HCT116 (cell line): ENCODE measurements around the gene DNAH7. TPM values are rescaled to one million over a fixed set of nuclear protein-coding genes. Genes with fewer than 3 reads are reported as not detected.

Experiments
- ATAC-seq: fragments of 200-7000 bp; cut with Tn5 transposase; 2 replicates; pipeline ENCODE4 v1.9.1; 2020; ENCODE audit warnings: mild to moderate bottlenecking, moderate library complexity
- BruUV-seq: library from RNA; stranded (reverse); fragments of 400-500 nt; replicated peaks from 2 replicates; lab custom pipeline; 2021; lab: Mats Ljungman, UMichigan
- CTCF ChIA-PET: fragments of 300-600 bp; sonication (Branson Sonifier 250); formaldehyde crosslinking; loops from one replicate; lab custom pipeline; 2021; ENCODE audit warnings: antibody characterized with exemption; lab: Charles Lee
- POLR2A ChIA-PET: fragments of 300-600, 350-600 bp; sonication (Branson Sonifier 250); formaldehyde crosslinking; loops from one replicate; lab custom pipeline; 2021; ENCODE audit warnings: antibody characterized with exemption; lab: Charles Lee
- RAD21 ChIA-PET, 2 experiments: fragments of 300-600 bp; sonication (Branson Sonifier 250); formaldehyde crosslinking; loops; one replicate each; lab custom pipeline; 2023; ENCODE audit warnings: low total read pairs in 2 of 2; ENCODE audit not compliant: uncharacterized antibody in 2 of 2, unreplicated experiment in 2 of 2, low non-redundant PET in 1 of 2; lab: Charles Lee
- DNase-seq: peaks from one replicate; pipeline ENCODE4 v3.0.0-alpha.2; 2010; ENCODE audit warnings: low read depth, low spot score
- H2AFZ ChIP-seq: fragments of 200-600 bp; shearing (Covaris generic), sonication (generic); 2 replicates; pipeline ENCODE4 v1.6.1; 2017; ENCODE audit warnings: low read depth, mixed run types, mixed read lengths, antibody characterized with exemption, low read length; ENCODE audit not compliant: poor library complexity, severe bottlenecking
- H3K27ac ChIP-seq: 2 replicates; pipeline ENCODE4 v1.5.1; 2012; ENCODE audit warnings: low read depth, low read length
- H3K27me3 ChIP-seq: fragments of 200-600 bp; sonication (generic); 2 replicates; pipeline ENCODE4 v1.6.1; 2016; ENCODE audit warnings: mixed run types, low read length, mixed read lengths; ENCODE audit not compliant: insufficient read depth
- H3K36me3 ChIP-seq, 2 experiments: fragments of 200-500 bp in 1 of 2; fragments of 200-600 bp in 1 of 2; sonication (Bioruptor generic) in 1 of 2; sonication (generic) in 1 of 2; 2 replicates each; pipeline versions ENCODE4 v1.5.1 to v1.6.1; 2014 to 2016; ENCODE audit warnings: low read length in 2 of 2, inconsistent platforms in 1 of 2, mixed read lengths in 1 of 2, mixed run types in 1 of 2; ENCODE audit not compliant: insufficient read depth in 2 of 2, control insufficient read depth in 1 of 2
- H3K4me1 ChIP-seq, 2 experiments: fragments of 200-600 bp in 1 of 2; sonication (generic) in 1 of 2; 2 replicates each; pipeline versions ENCODE4 v1.5.1 to v1.6.1; 2012 to 2017; ENCODE audit warnings: low read length in 2 of 2, inconsistent platforms in 1 of 2, mild to moderate bottlenecking in 1 of 2, mixed read lengths in 1 of 2, mixed run types in 1 of 2, moderate library complexity in 1 of 2; ENCODE audit not compliant: insufficient read depth in 2 of 2, control insufficient read depth in 1 of 2
- H3K4me2 ChIP-seq: fragments of 200-600 bp; sonication (generic); 2 replicates; pipeline ENCODE4 v1.6.1; 2017; ENCODE audit warnings: mixed run types, low read length, mixed read lengths
- H3K4me3 ChIP-seq, 2 experiments: fragments of 200-600 bp in 1 of 2; sonication (generic) in 1 of 2; replicated peaks in 1 of 2; 2 replicates each; pipeline ENCODE4 v1.5.1; 2011 to 2016; ENCODE audit warnings: low read length in 2 of 2, control low read depth in 1 of 2, low read depth in 1 of 2, mild to moderate bottlenecking in 1 of 2, mixed read lengths in 1 of 2, mixed run types in 1 of 2
- H3K79me2 ChIP-seq: fragments of 200-600 bp; sonication (generic); 2 replicates; pipeline ENCODE4 v1.6.1; 2017; ENCODE audit warnings: mild to moderate bottlenecking, mixed run types, low read length, moderate library complexity, mixed read lengths; ENCODE audit not compliant: insufficient read depth
- H3K9ac ChIP-seq: fragments of 200-600 bp; sonication (generic); 2 replicates; pipeline ENCODE4 v1.6.1; 2016; ENCODE audit warnings: low read length, mixed read lengths
- H3K9me2 ChIP-seq: fragments of 200-600 bp; sonication (generic), shearing (Covaris generic); 2 replicates; pipeline ENCODE4 v1.6.1; 2017; ENCODE audit warnings: mixed run types, mild to moderate bottlenecking, moderate library complexity; ENCODE audit not compliant: insufficient read depth
- H3K9me3 ChIP-seq, 2 experiments: fragments of 200-500 bp in 1 of 2; fragments of 200-600 bp in 1 of 2; sonication (Bioruptor generic) in 1 of 2; sonication (generic) in 1 of 2; 2 replicates each; pipeline ENCODE4 v1.6.1; 2014 to 2017; ENCODE audit warnings: low read length in 2 of 2, mixed read lengths in 2 of 2, inconsistent platforms in 1 of 2, low read depth in 1 of 2, mild to moderate bottlenecking in 1 of 2, mixed run types in 1 of 2, moderate library complexity in 1 of 2; ENCODE audit not compliant: control insufficient read depth in 1 of 2, insufficient read depth in 1 of 2
- H4K20me1 ChIP-seq: fragments of 200-600 bp; sonication (generic), shearing (Covaris generic); 2 replicates; pipeline ENCODE4 v1.6.1; 2017; ENCODE audit warnings: mixed run types, mild to moderate bottlenecking, moderate library complexity; ENCODE audit not compliant: insufficient read depth
- CBX3 ChIP-seq: IDR thresholded peaks from 2 replicates; pipeline ENCODE4 v1.6.1; 2012; ENCODE audit warnings: low read depth
- CEBPB ChIP-seq: IDR thresholded peaks from 2 replicates; pipeline ENCODE4 v1.6.1; 2012; ENCODE audit warnings: low read depth
- EGR1 ChIP-seq: IDR thresholded peaks from 2 replicates; pipeline ENCODE4 v1.6.1; 2012; ENCODE audit warnings: low read depth
- EZH2 ChIP-seq: fragments of 200-600 bp; sonication (generic); IDR thresholded peaks from 2 replicates; pipeline ENCODE4 v1.6.1; 2017; ENCODE audit warnings: antibody characterized with exemption, mixed run types
- POLR2A ChIP-seq: IDR thresholded peaks from 2 replicates; pipeline ENCODE4 v1.7.0; 2011; ENCODE audit warnings: borderline replicate concordance; ENCODE audit not compliant: insufficient read depth, insufficient read length; ENCODE audit errors: extremely low read depth
- RAD21 ChIP-seq: IDR thresholded peaks from 2 replicates; pipeline ENCODE4 v1.6.1; 2012; ENCODE audit warnings: low read depth, mild to moderate bottlenecking
- SRF ChIP-seq: IDR thresholded peaks from 2 replicates; pipeline ENCODE4 v1.6.1; 2012; ENCODE audit warnings: low read depth
- YY1 ChIP-seq: IDR thresholded peaks from 2 replicates; pipeline ENCODE4 v1.6.1; 2011; ENCODE audit warnings: low read length, low read depth, moderate library complexity, mild to moderate bottlenecking; ENCODE audit not compliant: insufficient replicate concordance; ENCODE audit errors: extremely low read depth
- ZFX ChIP-seq: fragments of 450-650 bp; IDR thresholded peaks from 2 replicates; pipeline ENCODE4 v1.6.1; 2017
- ZNF274 ChIP-seq: fragments of 200-500 bp; sonication (Bioruptor generic); IDR thresholded peaks from 2 replicates; pipeline ENCODE4 v1.6.1; 2014; ENCODE audit warnings: mild to moderate bottlenecking, low read depth, low read length, inconsistent platforms
- intact Hi-C: fragments of 100-400 bp; cut with micrococcal nuclease; formaldehyde crosslinking; loops from 2 replicates; pipeline ENCODE4 v1.10.0; 2022
- total RNA-seq: library from RNA; stranded (reverse); gene quantifications from one replicate; pipeline ENCODE4 v1.2.1, GENCODE V29; 2021; ENCODE audit not compliant: unreplicated experiment
- TF ChIP-seq, protein P1 (sequence below): IDR thresholded peaks from 2 replicates; pipeline ENCODE4 v1.6.1; 2011; ENCODE audit warnings: mild to moderate bottlenecking, low read length, moderate library complexity; ENCODE audit not compliant: insufficient replicate concordance; ENCODE audit errors: extremely low read depth
- TF ChIP-seq, protein P2 (sequence below), 3 experiments: fragments of 200-600 bp in 1 of 3; sonication (generic) in 1 of 3; IDR thresholded peaks in 2 of 3; conservative IDR thresholded peaks in 1 of 3; 2 replicates each; pipeline ENCODE4 v1.5.1; 2012 to 2017; ENCODE audit warnings: low read depth in 2 of 3, low read length in 2 of 3, antibody characterized with exemption in 1 of 3, borderline replicate concordance in 1 of 3, control low read depth in 1 of 3, mild to moderate bottlenecking in 1 of 3, mixed read lengths in 1 of 3, mixed run types in 1 of 3, moderate library complexity in 1 of 3; ENCODE audit not compliant: insufficient read depth in 1 of 3
- TF ChIP-seq, protein P3 (sequence below): IDR thresholded peaks from 2 replicates; pipeline ENCODE4 v1.6.1; 2012
- TF ChIP-seq, protein P4 (sequence below): IDR thresholded peaks from 2 replicates; pipeline ENCODE4 v1.6.1; 2012; ENCODE audit warnings: low read depth

DNAH7 gene
- total RNA-seq, 1 experiment from 2014 or later: not detected

DNA sequence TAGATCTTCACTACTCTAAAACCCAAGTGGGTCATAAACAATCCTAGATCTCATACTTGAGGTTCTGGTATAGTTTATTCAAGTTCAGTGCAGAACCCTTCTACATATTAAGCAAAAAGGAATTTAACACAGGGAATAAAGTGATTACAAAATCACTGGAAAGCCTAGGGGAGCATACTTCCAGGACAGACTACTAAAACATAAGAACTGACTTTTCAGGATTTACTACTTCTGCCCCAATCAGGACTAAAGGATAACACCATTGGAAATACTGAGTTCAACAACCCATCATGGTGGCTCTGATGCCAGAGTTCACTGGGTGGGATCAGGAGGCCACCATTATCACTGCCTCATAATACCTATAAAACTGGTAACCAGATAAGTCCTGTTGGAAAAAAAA lies 123.6 kb downstream of the DNAH7 start:
- DNase-seq: no peak
- BruUV-seq: no TSS peak

More for the DNA sequence above, 123.6 kb downstream of the DNAH7 start:
- ATAC-seq: no peak
- ChIA-PET RAD21 (no interaction called here), POLR2A (no interaction called here), CTCF (no interaction called here)
- H3K4me1 ChIP-seq: no peaks in the 10 kb centered on the region
- no peaks in the 10 kb centered on the region for H3K27me3 ChIP-seq
- H3K9me3 ChIP-seq: no peaks in the 10 kb centered on the region
- H2AFZ ChIP-seq: no peak overlapping the region
- no peaks in the 10 kb centered on the region for H3K79me2 ChIP-seq
- H3K27ac ChIP-seq: no peak overlapping the region
- H4K20me1 ChIP-seq: no peaks in the 10 kb centered on the region
- H3K4me2 ChIP-seq: no peak overlapping the region
- H3K36me3 ChIP-seq: no peaks in the 10 kb centered on the region
- intact Hi-C loops: no loop called here
- no peak overlapping the region for H3K4me3 ChIP-seq
- TF ChIP-seq, protein P1, sequence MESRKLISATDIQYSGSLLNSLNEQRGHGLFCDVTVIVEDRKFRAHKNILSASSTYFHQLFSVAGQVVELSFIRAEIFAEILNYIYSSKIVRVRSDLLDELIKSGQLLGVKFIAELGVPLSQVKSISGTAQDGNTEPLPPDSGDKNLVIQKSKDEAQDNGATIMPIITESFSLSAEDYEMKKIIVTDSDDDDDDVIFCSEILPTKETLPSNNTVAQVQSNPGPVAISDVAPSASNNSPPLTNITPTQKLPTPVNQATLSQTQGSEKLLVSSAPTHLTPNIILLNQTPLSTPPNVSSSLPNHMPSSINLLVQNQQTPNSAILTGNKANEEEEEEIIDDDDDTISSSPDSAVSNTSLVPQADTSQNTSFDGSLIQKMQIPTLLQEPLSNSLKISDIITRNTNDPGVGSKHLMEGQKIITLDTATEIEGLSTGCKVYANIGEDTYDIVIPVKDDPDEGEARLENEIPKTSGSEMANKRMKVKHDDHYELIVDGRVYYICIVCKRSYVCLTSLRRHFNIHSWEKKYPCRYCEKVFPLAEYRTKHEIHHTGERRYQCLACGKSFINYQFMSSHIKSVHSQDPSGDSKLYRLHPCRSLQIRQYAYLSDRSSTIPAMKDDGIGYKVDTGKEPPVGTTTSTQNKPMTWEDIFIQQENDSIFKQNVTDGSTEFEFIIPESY: no peak
- TF ChIP-seq ZNF274 (no peak), CBX3 (no peak), CEBPB (no peak), RAD21 (no peak), EZH2 (no peak), ZFX (no peak), YY1 (no peak), POLR2A (no peak), SRF (no peak), EGR1 (no peak)
- TF ChIP-seq, protein P2, sequence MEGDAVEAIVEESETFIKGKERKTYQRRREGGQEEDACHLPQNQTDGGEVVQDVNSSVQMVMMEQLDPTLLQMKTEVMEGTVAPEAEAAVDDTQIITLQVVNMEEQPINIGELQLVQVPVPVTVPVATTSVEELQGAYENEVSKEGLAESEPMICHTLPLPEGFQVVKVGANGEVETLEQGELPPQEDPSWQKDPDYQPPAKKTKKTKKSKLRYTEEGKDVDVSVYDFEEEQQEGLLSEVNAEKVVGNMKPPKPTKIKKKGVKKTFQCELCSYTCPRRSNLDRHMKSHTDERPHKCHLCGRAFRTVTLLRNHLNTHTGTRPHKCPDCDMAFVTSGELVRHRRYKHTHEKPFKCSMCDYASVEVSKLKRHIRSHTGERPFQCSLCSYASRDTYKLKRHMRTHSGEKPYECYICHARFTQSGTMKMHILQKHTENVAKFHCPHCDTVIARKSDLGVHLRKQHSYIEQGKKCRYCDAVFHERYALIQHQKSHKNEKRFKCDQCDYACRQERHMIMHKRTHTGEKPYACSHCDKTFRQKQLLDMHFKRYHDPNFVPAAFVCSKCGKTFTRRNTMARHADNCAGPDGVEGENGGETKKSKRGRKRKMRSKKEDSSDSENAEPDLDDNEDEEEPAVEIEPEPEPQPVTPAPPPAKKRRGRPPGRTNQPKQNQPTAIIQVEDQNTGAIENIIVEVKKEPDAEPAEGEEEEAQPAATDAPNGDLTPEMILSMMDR (IDR thresholded peaks at IDR 0.05 in 2 of 3, conservative IDR thresholded peaks at IDR 0.05 in 1 of 3; ENCODE audit: borderline replicate concordance in 1 of 3, insufficient read depth in 1 of 3, low read depth in 2 of 3, low read length in 2 of 3): no peak
- TF ChIP-seq, protein P3, sequence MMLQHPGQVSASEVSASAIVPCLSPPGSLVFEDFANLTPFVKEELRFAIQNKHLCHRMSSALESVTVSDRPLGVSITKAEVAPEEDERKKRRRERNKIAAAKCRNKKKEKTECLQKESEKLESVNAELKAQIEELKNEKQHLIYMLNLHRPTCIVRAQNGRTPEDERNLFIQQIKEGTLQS: no peak
- TF ChIP-seq, protein P4, sequence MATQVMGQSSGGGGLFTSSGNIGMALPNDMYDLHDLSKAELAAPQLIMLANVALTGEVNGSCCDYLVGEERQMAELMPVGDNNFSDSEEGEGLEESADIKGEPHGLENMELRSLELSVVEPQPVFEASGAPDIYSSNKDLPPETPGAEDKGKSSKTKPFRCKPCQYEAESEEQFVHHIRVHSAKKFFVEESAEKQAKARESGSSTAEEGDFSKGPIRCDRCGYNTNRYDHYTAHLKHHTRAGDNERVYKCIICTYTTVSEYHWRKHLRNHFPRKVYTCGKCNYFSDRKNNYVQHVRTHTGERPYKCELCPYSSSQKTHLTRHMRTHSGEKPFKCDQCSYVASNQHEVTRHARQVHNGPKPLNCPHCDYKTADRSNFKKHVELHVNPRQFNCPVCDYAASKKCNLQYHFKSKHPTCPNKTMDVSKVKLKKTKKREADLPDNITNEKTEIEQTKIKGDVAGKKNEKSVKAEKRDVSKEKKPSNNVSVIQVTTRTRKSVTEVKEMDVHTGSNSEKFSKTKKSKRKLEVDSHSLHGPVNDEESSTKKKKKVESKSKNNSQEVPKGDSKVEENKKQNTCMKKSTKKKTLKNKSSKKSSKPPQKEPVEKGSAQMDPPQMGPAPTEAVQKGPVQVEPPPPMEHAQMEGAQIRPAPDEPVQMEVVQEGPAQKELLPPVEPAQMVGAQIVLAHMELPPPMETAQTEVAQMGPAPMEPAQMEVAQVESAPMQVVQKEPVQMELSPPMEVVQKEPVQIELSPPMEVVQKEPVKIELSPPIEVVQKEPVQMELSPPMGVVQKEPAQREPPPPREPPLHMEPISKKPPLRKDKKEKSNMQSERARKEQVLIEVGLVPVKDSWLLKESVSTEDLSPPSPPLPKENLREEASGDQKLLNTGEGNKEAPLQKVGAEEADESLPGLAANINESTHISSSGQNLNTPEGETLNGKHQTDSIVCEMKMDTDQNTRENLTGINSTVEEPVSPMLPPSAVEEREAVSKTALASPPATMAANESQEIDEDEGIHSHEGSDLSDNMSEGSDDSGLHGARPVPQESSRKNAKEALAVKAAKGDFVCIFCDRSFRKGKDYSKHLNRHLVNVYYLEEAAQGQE: no peak
- no peak overlapping the region for H3K9ac ChIP-seq
- H3K9me2 ChIP-seq: no peaks in the 10 kb centered on the region
